Superior temporal gyrus (tissue), 1 donor: Measurements from ENCODE around the gene LGALS4.
"Not testable (repeated sequence)": the region's sequence is repeated elsewhere in the genome, so short reads cannot be mapped to it uniquely, and the experiment has no call there.

Source experiments
- DNase-seq: peaks from one replicate; pipeline ENCODE4 v3.0.0-alpha.2; 2016; ENCODE audit errors: extremely low spot score

LGALS4 gene

DNA sequence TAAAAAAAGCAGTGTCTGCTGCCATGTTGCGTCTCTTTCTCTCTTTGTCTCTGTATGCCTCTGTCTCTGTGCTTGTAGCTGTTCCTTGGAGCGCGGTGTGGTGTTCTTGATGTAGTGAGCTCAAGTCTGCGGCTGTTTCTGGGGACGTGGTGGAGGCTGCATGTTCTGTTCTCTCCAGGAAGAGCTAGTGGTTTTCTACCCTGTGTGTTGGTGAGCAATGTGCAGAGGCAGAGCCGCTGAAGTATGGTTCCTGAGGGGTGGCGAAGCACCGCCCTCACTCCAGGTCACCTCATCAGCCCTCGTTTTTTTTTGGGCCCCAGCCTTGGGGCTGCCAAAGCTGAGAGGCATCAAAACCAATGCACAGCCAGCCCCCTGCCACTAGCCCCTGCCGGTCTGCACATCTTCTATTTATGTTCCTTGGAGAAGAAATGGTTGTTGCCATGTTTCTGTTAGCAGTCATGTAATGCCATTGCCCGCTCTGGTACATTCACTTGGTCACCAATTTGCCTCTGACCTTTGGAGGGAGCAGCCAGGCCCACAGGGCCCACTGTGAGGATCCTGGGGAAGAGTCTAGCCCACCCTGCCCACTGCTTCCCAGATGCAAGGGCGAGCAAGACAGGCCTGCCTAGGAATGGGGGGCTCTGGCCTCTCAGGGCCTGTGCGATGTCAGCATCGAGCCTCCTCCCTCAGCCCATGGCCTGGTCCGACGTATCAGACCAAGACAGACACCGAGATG lies 29.9 kb upstream of the LGALS4 start:
- DNase-seq = no peak

DNA sequence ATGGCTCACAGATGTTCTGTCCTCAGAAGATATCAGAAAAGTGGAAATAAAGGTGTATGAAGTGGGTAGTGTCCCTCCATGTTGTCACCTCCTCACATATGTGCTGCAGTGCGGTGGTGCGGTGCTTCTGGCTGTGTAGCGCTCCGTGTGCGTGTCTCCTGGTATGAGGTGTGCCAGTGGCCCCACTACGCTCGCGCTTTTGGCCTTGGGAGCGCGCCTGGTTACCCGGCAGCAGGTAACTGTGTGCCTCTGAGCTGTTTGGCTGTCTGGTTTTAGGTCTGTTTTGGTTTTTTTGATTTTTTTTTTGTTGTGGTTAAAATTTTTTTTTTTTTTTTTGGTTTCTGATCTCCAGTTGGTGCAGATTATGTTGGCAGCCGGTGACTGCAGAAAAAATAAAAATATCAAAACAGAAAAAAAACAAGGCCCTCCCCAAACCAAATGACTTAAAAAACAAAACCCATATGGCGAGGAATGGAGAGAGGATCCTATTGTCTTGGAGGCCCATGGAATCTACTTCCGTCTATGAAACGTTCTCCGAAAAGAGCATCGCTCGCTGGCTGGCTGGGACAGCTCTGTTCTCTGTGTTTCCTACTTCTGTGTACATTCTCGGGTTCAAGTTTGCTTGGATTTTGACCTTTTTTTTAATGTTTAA lies 29.2 kb upstream of the LGALS4 start:
- no peak for DNase-seq

DNA sequence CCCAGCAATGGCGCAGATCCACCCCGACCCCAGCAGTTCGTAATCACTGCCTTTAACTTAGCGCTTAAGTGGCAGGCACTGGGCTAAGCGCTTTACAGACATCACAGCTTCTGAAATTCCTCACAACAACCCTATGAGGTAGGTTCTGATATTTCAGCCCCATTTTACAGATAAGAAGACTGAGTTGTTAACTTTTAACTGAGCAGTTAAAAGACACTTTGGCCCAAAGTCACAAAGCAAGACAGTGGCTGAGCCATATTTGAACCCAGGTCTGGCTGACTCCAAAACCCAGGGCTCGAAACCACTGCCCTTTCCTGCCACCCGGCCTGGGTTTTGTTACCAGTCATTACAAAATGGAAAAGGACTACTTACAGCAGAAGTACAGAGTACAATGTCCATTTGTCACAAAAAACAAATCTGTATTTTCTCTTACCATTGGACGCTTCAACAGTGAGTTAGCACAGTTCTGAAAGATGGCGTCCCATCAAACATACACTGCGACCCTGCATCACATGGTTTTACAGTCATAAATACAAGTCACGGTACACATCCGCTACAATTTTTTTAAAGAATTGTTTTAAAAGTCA lies 28.5 kb upstream of the LGALS4 start:
- DNase-seq = no peak

DNA sequence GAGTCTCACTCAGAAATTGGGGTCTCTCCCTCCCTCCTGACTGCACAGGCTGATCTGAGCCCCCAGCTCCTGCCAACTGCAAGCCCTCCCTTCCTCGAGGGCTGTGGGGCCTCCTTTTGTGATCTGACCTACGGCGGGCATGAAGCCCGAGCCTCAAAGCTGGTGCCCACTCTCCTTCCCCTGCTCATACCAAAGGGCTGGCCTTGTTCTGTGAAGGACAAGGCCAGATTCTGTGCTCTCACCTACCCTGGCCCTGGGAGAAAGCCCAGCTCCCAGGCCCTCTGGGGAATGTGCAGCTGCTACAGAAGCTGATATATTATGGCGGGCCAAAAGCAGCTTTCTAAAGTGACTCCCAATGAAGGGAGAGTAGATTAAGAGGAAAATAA lies 27.8 kb upstream of the LGALS4 start:
- DNase-seq = no peak

DNA sequence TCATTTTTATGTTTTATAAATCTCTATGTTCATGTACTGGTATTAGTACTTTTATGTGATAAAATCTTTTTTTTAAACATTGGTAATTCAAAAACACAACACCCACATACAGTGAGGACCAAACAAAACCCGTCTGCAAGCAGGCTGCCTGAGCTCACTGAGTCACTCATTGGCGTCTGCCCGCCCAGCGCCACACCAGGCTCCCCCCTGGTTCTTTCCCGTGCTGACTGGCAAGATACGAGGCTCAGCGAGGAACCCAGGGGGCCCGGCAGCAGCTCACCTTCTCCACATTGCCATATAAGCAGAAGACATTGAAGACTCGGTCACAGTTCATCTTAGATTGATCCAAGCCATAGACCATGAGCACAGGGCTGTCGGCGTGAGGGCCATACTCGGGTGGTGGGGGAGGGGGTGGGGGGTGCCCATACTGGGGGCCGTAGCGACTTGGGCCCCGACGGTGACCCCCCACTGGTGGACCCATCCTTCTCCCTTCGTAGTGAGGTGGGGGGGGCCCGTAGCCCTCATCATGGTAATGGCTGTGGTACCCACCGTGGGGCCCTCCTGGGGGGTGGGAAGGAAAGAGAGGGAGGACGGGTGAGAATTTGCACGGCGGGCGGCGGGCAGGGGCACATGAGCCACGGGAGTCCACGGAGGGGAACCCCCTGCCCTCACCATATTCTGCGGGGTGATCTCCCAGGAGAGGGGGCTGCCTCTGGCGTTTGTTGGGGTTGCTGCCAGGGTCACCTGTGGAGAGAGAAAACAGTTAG lies 27.3 kb upstream of the LGALS4 start:
- DNase-seq = no peak

DNA sequence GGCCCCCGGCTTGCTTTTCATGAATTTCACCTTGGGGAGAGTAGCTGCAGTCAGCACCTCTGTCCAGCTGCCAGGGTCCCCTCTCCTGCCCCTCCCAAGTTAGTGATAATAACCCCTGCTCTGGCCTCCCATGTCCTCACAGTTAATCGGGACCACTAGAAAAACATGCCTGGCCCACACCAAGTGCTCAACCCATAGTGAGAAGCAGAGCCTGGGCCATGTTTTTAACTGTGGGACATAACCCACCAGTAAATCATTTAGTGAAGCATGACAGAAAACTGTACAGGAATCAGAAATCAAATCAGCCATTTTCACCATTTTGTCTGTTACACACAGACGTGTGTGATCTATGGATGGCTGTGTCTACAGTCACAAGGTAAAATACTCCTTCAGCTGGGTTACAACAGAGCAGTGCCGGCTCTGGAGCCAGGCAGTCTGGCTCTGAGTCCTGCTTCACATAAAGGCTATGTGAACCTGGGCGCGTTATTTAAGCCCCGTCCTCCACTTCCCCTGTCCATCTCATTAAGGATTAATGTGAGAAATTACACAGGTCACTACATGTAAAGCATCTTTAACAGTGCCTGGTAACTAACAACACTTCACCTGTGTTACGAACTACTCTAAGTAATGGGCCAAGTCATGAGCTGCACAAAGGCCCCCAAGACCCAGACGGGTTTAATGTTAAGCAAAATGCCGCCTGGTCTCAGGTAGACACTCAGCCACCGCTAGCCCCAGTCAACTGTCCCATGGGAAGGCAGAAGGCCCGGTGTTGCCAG lies 26.4 kb upstream of the LGALS4 start:
- no peak for DNase-seq

DNA sequence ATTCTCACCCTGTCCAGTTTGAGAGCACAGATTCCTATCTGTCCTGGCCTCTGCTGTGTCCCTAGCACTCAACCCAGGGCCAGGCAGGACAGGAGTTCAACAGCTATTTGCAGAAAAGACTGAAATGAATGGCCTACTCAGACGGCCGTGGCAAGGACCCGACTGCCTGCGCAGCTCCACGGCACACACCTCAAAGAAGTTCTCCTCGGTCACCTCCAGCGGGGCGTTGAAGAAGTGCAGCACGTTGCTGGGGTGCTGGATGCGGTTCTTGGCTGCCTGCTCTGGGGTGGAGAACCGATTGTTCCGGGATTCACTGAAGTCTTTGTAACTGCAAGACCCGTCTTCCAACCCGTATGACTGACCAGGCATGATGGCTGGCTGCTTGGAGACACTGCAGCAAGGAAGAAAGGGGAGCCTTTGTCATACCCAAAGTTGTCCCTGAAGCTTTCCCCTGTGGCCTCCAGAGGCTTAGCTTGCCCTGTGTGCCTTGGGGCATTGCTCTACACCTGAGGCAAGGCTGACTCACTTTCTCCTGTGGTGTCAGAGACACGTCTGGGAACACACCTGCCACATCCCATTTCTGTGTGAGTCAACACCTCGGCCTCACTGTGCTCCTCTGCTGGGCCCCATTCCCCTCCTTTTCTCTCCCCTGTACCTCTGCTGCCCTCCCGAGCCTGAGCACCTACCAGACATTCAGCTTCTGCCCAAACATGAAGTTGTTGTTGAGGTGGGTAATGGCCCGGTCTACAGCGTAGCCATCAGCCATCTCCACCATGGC lies 25.7 kb upstream of the LGALS4 start:
- DNase-seq = no peak

DNA sequence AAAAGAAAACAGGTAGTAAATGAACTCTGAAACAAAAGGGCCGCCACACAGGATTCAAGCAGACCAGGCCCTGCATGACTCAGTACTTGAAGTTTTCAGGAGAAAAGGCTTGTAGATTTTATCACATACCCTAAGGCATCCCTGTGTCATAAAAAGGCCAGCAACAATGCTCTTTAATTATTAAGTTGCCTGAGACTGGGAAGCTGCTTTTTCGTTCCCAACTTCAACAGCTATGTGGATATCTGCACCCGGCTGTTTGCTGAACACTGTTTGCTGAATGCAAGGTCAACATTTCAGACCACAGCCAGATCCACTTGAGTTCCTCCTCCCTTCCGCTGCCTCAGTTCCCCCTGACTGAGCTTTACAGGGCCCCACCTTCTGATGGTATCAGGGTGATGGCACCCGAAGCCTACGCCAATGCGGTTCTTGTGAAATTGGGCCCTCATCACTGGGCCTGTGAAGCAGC lies 24.9 kb upstream of the LGALS4 start:
- no peak for DNase-seq

DNA sequence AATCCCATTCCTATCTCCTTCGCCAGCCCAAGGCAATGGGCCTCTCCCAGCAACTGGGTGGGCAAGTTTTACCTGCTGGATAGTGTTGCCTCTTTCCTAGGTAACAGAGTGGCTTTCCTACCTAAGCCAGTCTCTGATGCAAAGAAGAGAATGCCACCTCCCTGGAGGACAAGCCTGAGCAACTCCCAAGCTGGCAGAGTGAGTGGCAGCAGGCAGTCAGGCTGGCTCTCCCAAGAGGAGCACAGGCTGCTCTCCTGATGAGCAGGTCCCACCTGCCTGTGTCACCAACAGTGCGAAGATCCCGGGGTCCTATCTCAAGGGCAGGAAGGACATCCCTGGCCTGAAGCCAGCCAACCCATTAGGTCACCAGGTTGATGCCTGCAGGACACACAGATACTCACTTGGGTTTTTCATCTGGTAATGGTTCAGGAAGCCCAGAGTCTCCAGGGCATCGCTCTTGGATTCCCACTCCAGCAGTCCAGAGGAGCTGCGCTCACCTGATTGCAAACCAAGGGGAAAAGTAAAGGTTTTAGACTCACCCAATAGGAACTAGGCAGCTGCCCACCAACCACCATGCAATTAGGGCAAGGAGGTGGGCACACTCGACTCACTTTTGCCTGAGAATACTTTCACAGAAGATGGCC lies 24.4 kb upstream of the LGALS4 start:
- DNase-seq = no peak

DNA sequence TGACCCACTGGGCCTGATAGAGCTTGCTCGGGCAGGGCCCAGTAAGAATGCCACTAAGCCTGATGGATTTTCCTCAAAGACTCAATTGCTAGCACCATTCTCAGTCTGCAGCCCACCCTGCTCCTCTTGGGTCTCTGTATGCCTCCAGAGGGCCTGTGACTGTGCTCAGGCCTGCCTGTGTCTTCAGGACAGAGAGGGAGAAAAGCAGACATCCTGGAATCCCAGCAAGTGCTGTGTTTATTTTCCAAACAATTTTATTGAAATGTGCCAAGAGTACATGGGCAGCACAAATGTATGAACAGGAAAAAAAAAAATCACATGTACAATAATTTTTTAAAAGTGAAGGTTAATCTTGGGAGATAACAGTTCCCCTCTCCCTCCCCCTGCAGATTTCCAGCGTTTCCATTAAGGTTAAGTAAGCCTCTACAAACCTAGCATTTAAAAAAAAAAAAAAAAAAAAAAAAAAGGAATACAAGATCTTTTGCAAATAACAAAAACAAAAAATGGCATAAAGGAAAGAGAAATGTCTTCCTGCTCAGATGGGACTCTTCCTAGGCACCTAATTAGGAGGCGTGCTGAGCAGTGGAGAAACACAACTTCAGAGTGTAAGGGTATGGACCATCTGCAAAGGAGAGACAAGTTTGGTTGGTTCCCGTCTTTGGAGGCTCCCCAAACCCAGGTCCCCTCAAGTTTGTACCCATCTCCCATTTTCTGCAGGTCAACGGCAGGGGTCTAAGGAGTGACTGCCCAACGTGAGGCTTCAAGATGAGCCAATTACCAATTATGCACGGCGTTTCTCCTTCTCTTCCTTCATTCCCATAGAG lies 23.6 kb upstream of the LGALS4 start:
- no peak for DNase-seq

DNA sequence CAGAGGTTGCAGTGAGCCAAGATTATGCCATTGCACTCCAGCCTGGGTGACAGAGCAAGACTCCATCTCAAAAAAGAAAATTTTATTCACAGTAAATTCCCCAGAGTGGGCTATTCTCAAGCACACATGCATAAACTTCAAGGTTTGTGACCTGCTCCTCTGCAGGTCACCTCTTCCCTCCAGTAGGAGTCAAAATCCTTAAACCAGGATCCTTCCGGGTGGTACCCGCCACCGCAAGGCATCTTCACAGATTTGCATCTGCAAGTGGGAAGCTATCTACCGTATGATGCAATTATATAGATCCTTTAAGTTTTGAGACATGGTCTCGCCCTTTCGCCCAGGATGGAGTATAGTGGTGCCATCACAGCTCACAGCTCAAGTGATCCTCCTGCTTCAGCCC lies 21.8 kb upstream of the LGALS4 start:
- no peak for DNase-seq

DNA sequence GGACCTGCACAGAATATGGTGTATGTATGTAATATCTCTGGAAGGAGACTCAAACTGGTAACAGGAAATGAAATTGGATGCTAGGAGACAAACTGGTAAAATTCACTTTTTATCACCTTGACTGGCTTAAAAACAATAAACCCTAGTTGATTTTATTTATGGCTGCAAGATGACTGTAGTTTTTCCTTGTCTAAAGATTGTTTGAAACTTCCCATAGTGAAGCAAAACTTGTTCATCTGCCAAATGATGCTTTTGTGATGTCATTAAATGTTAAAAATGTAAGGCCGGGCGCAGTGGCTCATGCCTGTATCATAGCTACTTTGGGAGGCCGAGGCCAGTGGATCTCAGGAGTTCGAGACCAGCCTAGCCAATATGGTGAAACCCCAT lies 21.4 kb upstream of the LGALS4 start:
- no peak for DNase-seq

DNA sequence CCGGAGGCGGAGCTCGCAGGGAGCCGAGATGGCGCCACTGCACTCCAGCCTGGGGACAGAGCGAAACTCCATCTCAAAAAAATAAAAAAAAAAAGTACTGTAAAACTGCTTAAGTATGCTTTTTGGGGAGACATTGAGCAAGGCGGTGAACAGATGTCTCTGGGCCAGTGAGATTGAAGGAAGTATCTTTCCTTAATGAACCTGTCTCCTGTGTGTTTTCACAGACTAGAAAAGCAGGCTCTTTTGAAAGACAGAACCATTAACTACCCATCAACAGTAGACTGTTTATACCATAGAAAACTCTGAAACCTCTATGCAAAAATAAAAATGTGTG lies 20.3 kb upstream of the LGALS4 start:
- no peak for DNase-seq

DNA sequence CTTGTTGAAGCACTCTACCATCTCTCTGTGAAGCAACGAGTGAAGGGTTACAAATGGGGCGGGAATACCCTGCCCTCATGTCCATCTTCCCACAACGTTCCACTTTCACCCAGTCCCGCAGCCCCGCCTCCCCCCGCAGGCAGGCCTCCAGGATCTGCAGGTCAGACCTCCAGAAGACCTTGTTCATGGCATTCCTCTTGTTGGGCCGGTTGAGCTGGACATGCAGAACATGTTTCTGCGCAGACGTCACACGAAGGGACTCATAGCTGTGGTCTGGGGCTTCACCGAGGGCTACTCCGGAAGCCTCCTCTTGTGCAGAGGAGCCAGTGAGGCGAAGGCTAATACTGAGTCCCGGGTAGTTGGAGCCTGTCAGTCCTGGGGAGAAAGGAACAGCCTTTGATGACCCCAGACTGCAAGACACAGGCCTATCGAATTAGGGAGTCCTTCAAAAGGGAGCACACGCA lies 18.4 kb upstream of the LGALS4 start:
- peak; percentile 15 for DNase-seq

DNA sequence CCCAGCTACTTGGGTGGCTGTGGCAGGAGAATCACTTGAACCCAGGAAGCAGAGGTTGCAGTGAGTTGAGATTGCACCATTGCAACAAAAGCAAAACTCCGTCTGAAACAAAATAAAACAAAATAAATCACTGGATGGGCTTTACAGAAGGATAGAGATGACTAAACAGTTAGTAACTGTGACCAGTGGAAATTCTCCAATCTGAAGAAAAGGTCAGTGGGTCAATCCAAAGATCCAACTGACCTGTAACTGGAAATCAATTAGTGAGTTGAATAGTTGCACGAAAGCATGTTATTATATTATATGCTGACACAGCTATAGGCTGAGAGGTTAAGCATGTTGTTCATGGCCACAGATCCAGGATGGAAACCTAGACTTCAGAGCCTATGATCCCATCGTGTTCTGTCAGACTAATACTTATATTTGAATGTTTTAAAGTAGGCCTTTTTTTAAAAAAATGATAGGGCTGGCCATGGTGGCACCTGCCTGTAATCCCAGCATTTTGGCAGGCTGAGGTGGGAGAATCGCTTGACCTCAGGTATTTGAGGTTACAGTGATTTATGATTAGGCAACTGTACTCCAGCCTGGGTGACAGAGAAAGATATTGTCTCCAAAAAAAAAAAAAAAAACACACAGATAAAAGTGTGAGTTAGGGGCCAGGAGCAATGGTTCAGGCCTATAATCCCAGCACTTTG lies 17.4 kb upstream of the LGALS4 start:
- DNase-seq = no peak

DNA sequence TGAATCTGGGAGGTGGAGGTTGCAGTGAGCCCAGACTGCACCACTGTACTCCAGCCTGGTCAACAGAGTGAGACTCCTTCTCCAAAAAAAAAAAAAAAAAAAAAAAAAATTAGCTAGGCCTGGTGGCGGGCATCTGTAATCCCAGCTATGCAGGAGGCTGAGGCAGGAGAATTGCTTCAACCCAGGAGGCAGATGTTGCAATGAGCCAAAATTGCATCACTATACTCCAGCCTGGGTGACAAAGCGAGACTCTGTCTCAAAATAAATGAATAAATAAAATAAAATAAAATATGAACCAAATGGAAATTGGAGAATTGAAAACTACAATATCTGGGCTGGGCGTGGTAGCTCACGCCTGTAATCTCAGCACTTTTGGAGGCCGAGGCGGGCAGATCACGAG lies 16.5 kb upstream of the LGALS4 start:
- not testable (repeated sequence) for DNase-seq

DNA sequence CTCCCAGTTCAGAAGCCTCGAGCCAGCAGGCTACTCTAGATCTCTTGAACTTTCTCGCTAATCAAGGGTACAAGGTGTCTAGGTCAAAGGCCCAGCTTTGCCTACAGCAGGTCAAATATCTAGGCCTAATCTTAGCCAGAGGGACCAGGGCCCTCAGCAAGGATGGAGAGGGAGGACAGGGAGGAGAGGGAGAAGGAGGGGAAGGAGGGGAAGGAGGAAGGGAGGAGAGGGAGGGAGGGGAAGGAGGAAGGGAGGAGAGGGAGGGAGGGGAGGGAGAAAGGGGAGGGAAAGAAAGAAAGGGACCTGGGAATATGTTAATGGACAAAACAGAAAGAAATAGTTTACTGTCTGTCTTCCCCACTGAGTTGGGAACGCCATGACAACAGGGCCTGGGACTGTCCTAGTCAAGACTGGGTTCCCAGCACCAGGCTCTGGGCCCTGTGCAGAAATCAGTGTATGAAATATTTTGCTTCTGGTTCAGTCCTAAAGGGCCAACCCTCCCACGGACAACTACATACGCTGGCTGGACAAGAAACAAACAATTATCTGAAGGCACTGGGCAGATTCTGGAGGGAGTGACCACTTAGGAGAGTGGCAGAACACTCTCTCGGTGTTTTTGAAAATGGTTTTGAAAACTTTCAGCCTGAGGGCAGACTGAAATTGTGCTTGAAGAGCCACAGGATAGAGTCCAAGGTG lies 14.3 kb upstream of the LGALS4 start:
- no peak for DNase-seq

DNA sequence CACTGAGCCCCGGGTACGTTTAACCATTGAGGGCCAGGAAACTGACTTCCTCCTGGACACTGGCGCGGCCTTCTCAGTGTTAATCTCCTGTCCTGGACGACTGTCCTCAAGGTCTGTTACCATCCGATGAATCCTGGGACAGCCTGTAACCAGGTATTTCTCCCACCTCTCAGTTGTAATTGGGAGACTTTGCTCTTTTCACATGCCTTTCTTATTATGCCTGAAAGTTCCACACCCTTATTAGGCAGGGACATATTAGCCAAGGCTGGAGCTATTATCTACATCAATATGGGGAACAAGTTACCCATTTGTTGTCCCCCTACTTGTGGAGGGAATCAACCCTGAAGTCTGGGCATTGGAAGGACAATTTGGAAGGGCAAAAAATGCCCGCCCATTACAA lies 13.2 kb upstream of the LGALS4 start:
- DNase-seq = not testable (repeated sequence)
